Keratinocyte (primary cell): ENCODE measurements around the gene ZNF223. TPM values are rescaled to one million over a fixed set of nuclear protein-coding genes. Genes with fewer than 3 reads are reported as not detected.

Experiments used
- DNase-seq: peaks from one replicate; pipeline ENCODE4 v3.0.0-alpha.2; 2011; ENCODE audit warnings: low read depth, missing footprints, low spot score
- FAIRE-seq: peaks from 2 replicates; lab custom pipeline; 2011; peaks lifted over from hg19 to GRCh38; lab: Jason Lieb, UNC
- H2AFZ ChIP-seq: 2 replicates; pipeline ENCODE4 v1.6.0; 2012; ENCODE audit warnings: low read length, control low read depth, inconsistent platforms; ENCODE audit not compliant: control insufficient read depth
- H3K27ac ChIP-seq: 2 replicates; pipeline ENCODE4 v1.5.1; 2011; ENCODE audit warnings: low read length; ENCODE audit not compliant: control insufficient read depth, insufficient read depth
- H3K27me3 ChIP-seq: 3 replicates; pipeline ENCODE4 v1.6.0; 2011; ENCODE audit warnings: low read length; ENCODE audit not compliant: control insufficient read depth, insufficient read depth; ENCODE audit errors: extremely low read depth
- H3K36me3 ChIP-seq, 2 experiments: 2 replicates in 1 of 2; 3 replicates in 1 of 2; pipeline ENCODE4 v1.5.1; 2011; ENCODE audit warnings: low read length in 2 of 2, mild to moderate bottlenecking in 1 of 2; ENCODE audit not compliant: control insufficient read depth in 2 of 2, insufficient read depth in 2 of 2; ENCODE audit errors: extremely low read depth in 1 of 2
- H3K4me1 ChIP-seq: 3 replicates; pipeline ENCODE4 v1.5.1; 2011; ENCODE audit warnings: low read length; ENCODE audit not compliant: control insufficient read depth, insufficient read depth; ENCODE audit errors: extremely low read depth
- H3K4me2 ChIP-seq: 3 replicates; pipeline ENCODE4 v1.6.0; 2011; ENCODE audit warnings: low read depth, low read length; ENCODE audit not compliant: control insufficient read depth, insufficient read depth; ENCODE audit errors: extremely low read depth
- H3K4me3 ChIP-seq, 3 experiments: fragments of 200-600 bp in 1 of 3; sonication (generic) in 1 of 3; 2 replicates in 2 of 3; 3 replicates in 1 of 3; pipeline ENCODE4 v1.5.1; 2011 to 2016; ENCODE audit warnings: low read length in 3 of 3, mild to moderate bottlenecking in 3 of 3, control low read depth in 2 of 3, inconsistent platforms in 1 of 3, low read depth in 1 of 3, mixed read lengths in 1 of 3, mixed run types in 1 of 3, moderate library complexity in 1 of 3; ENCODE audit not compliant: control insufficient read depth in 2 of 3, insufficient read depth in 2 of 3; ENCODE audit errors: extremely low read depth in 1 of 3
- H3K79me2 ChIP-seq: 2 replicates; pipeline ENCODE4 v1.6.0; 2012; ENCODE audit warnings: low read length; ENCODE audit not compliant: control insufficient read depth, insufficient read depth
- H3K9ac ChIP-seq: 3 replicates; pipeline ENCODE4 v1.6.0; 2011; ENCODE audit warnings: low read length; ENCODE audit not compliant: control insufficient read depth, insufficient read depth; ENCODE audit errors: extremely low read depth
- H3K9me1 ChIP-seq: 3 replicates; pipeline ENCODE4 v1.6.0; 2011; ENCODE audit warnings: low read length; ENCODE audit not compliant: control insufficient read depth, insufficient read depth; ENCODE audit errors: extremely low read depth
- H3K9me3 ChIP-seq: 2 replicates; pipeline ENCODE4 v1.5.1; 2012; ENCODE audit warnings: low read depth, low read length; ENCODE audit not compliant: control insufficient read depth
- H4K20me1 ChIP-seq: 3 replicates; pipeline ENCODE4 v1.6.0; 2011; ENCODE audit warnings: low read length; ENCODE audit not compliant: control insufficient read depth, insufficient read depth; ENCODE audit errors: extremely low read depth
- CTCF ChIP-seq, 3 experiments: IDR thresholded peaks in 1 of 3; conservative IDR thresholded peaks in 1 of 3; optimal IDR thresholded peaks in 1 of 3; 2 replicates in 2 of 3; 3 replicates in 1 of 3; pipeline versions ENCODE3 to v1.5.1; 2011; ENCODE audit warnings: low read length in 3 of 3, mild to moderate bottlenecking in 3 of 3, moderate library complexity in 2 of 3, control low read depth in 1 of 3, inconsistent platforms in 1 of 3; ENCODE audit not compliant: insufficient read depth in 2 of 3; ENCODE audit errors: extremely low read depth in 1 of 3
- EZH2 ChIP-seq: IDR thresholded peaks from one replicate; pipeline ENCODE4 v1.6.1; 2012; ENCODE audit warnings: inconsistent platforms, mild to moderate bottlenecking, low read length, moderate library complexity
- dilution Hi-C: fragments of 300-500 bp; cut with MboI; formaldehyde crosslinking; loops from one replicate; pipeline ENCODE4 v1.7.0; 2020; ENCODE audit warnings: low sequenced_read_pairs; ENCODE audit not compliant: extremely low pct_ligation_motif_present
- polyA plus RNA-seq, 5 experiments: library from polyadenylated mRNA; depleted of rRNA in 3 of 5; stranded (reverse) in 3 of 5; stranded (forward) in 1 of 5; unstranded in 1 of 5; fragments of >200 nt; gene quantifications; 1 replicate in 1 of 5; 2 replicates in 3 of 5; 3 replicates in 1 of 5; pipeline versions ENCODE4 v1.2.1 to v1.2.3, GENCODE V29; 2011 to 2012; ENCODE audit warnings: missing spikeins in 2 of 5, low read depth in 1 of 5, low replicate concordance in 1 of 5

Gene ZNF223
- polyA plus RNA-seq, 1 donor (not counting 4 experiments of a cell fraction or from before 2014, with no cell fraction given), result 4.2 TPM

GRCh38 chr19:44066305-44066704 is 14.5 kb downstream of the ZNF223 start:
- no peak overlapping the region for H3K4me3 ChIP-seq
- H3K9me1 ChIP-seq, result no peaks in the 10 kb centered on the region
- peaks cover 3% of the 10 kb centered on the region for H3K4me1 ChIP-seq
- DNase-seq (no peak), FAIRE-seq (no peak)
- no peak overlapping the region for H3K27ac ChIP-seq
- no peaks in the 10 kb centered on the region for H4K20me1 ChIP-seq
- H3K27me3 ChIP-seq, result no peaks in the 10 kb centered on the region
- no peak overlapping the region for H3K9ac ChIP-seq
- no peak for TF ChIP-seq EZH2
- no peak for TF ChIP-seq CTCF (optimal IDR thresholded peaks at IDR 0.05 in 1 of 3, IDR thresholded peaks at IDR 0.05 in 1 of 3, conservative IDR thresholded peaks at IDR 0.05 in 1 of 3; ENCODE audit: extremely low read depth in 1 of 3, insufficient read depth in 2 of 3, low read length in 3 of 3)
- dilution Hi-C loops, result no loop called here
- H3K79me2 ChIP-seq, result no peaks in the 10 kb centered on the region
- H3K9me3 ChIP-seq, result peaks cover 6% of the 10 kb centered on the region
- no peak overlapping the region for H2AFZ ChIP-seq
- H3K4me2 ChIP-seq, result no peak overlapping the region
- H3K36me3 ChIP-seq, result peaks cover 3 to 16% of the 10 kb centered on the region in 2 experiments

- no peak for TF ChIP-seq EZH2
- no peak for TF ChIP-seq CTCF (optimal IDR thresholded peaks at IDR 0.05 in 1 of 3, IDR thresholded peaks at IDR 0.05 in 1 of 3, conservative IDR thresholded peaks at IDR 0.05 in 1 of 3; ENCODE audit: extremely low read depth in 1 of 3, insufficient read depth in 2 of 3, low read length in 3 of 3)
- no peak overlapping the region for H3K9ac ChIP-seq
- FAIRE-seq, result no peak
Measured at GRCh38 chr19:44069415-44069814, 17.6 kb downstream of the ZNF223 start.

More at GRCh38 chr19:44069415-44069814, 17.6 kb downstream of the ZNF223 start:
- Histone ChIP-seq H3K79me2 (peaks cover 3% of the 10 kb centered on the region), H3K9me3 (peaks cover 6% of the 10 kb centered on the region), H2AFZ (no peak overlapping the region), H3K27ac (no peak overlapping the region), H3K27me3 (no peaks in the 10 kb centered on the region), H3K4me2 (no peak overlapping the region), H4K20me1 (no peaks in the 10 kb centered on the region), H3K36me3 (peaks cover 0 to 12% of the 10 kb centered on the region in 2 experiments), H3K4me1 (peaks cover 16% of the 10 kb centered on the region), H3K9me1 (no peaks in the 10 kb centered on the region), H3K4me3 (no peak overlapping the region)
- dilution Hi-C loops, result no loop called here
- DNase-seq, result no peak
